CD4-positive, alpha-beta T cell treated with Interleukin-17A for 4 hours (primary cell): ENCODE data around the gene OR2H2.
A peak's percentile ranks its signal among the peaks of the same experiment; 100 is the strongest.

Experiments
- DNase-seq: peaks from one replicate; pipeline ENCODE4 v3.0.0-alpha.2; 2020; ENCODE audit warnings: mixed read lengths

The OR2H2 gene

GRCh38 chr6:29584821-29585220 lies at the start of gene OR2H2:
TSS of gene OR2H2 (plus strand) at chr6:29585121. CDS start at chr6:29587945, 2,824 bp downstream.
- no peak for DNase-seq

- no peak for DNase-seq
Measured at GRCh38 chr6:29537714-29538403, 47.1 kb upstream of the OR2H2 start.

- no peak for DNase-seq
Measured at GRCh38 chr6:29547573-29547972, 37.3 kb upstream of the OR2H2 start.

GRCh38 chr6:29552512-29553051 lies 32.3 kb upstream of the OR2H2 start:
- DNase-seq, result no peak

- peak; percentile 39 for DNase-seq
Measured at GRCh38 chr6:29553268-29554057, 31.5 kb upstream of the OR2H2 start.

GRCh38 chr6:29554764-29555163 lies 30.2 kb upstream of the OR2H2 start:
- no peak for DNase-seq

GRCh38 chr6:29557320-29557719 lies 27.6 kb upstream of the OR2H2 start:
- DNase-seq, result no peak

- no peak for DNase-seq
Measured at GRCh38 chr6:29558439-29559079, 26.4 kb upstream of the OR2H2 start.

GRCh38 chr6:29559524-29560287 lies 25.2 kb upstream of the OR2H2 start, which contains the start of gene UBD:
TSS of gene UBD (minus strand) at chr6:29559732. CDS start at chr6:29559701, 31 bp downstream.
- DNase-seq, result no peak

- DNase-seq, result no peak
Measured at GRCh38 chr6:29561091-29561490, 23.8 kb upstream of the OR2H2 start.

GRCh38 chr6:29561606-29562181 lies 23.2 kb upstream of the OR2H2 start:
- DNase-seq, result no peak

- no peak for DNase-seq
Measured at GRCh38 chr6:29563435-29563965, 21.4 kb upstream of the OR2H2 start.

- no peak for DNase-seq
Measured at GRCh38 chr6:29564875-29565274, 20.0 kb upstream of the OR2H2 start.

GRCh38 chr6:29566856-29567255 lies 18.1 kb upstream of the OR2H2 start:
- DNase-seq, result no peak

GRCh38 chr6:29567541-29567940 lies 17.4 kb upstream of the OR2H2 start:
- no peak for DNase-seq

- DNase-seq, result no peak
Measured at GRCh38 chr6:29567991-29568390, 16.9 kb upstream of the OR2H2 start.

GRCh38 chr6:29576056-29576455 lies 8.9 kb upstream of the OR2H2 start:
- DNase-seq, result no peak

- no peak for DNase-seq
Measured at GRCh38 chr6:29577544-29577943, 7.4 kb upstream of the OR2H2 start.

GRCh38 chr6:29589423-29590048 lies 4.6 kb downstream of the OR2H2 start:
- peak; percentile 55 for DNase-seq

- DNase-seq, result no peak
Measured at GRCh38 chr6:29590218-29590808, 5.4 kb downstream of the OR2H2 start.

GRCh38 chr6:29591677-29592076 lies 6.8 kb downstream of the OR2H2 start:
- DNase-seq, result no peak
